IMR-90 (cell line): ENCODE results near the gene SV2B.

ENCODE experiments used
- BHLHE40 ChIP-seq: fragments of 150-350 bp; IDR thresholded peaks from 2 replicates; pipeline ENCODE4 v1.6.1; 2016; ENCODE audit warnings: mild to moderate bottlenecking, low read depth, low read length
- MAFK ChIP-seq: IDR thresholded peaks from 2 replicates; pipeline ENCODE4 v1.6.1; 2012; ENCODE audit warnings: low read depth, low read length, improper control_type of control experiment
- RAD21 ChIP-seq: IDR thresholded peaks from 2 replicates; pipeline ENCODE4 v1.6.1; 2012; ENCODE audit warnings: low read length, improper control_type of control experiment
- RCOR1 ChIP-seq: IDR thresholded peaks from 2 replicates; pipeline ENCODE4 v1.6.1; 2012; ENCODE audit warnings: mild to moderate bottlenecking, low read length, improper control_type of control experiment; ENCODE audit not compliant: insufficient replicate concordance
- RFX5 ChIP-seq: IDR thresholded peaks from 2 replicates; pipeline ENCODE4 v1.8.0; 2012; ENCODE audit warnings: low read depth, mild to moderate bottlenecking, low read length, moderate library complexity
- TF ChIP-seq, protein P1 (sequence below): conservative IDR thresholded peaks from 2 replicates; pipeline ENCODE4 v1.5.1; 2012; ENCODE audit warnings: mild to moderate bottlenecking, low read depth, low read length, improper control_type of control experiment

DNA sequence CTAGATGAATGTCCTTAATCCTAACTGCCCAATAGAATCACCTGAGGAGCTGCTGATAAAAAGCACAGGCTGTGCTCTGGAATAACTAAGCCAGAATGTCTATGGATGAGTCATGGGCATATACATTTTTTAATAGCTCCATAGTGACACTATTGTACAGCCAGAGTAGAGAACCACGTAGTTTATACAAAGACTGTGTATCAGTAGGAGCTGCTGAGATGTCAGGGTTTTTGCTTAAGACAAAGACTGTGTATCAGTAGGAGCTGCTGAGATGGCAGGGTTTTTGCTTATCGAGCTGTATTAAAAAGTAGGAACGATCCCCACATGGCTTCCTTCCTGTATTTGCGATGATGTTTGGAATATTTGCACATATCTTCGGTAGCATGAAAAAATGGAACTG, 137.4 kb downstream of the SV2B start:
- TF ChIP-seq, protein P1, sequence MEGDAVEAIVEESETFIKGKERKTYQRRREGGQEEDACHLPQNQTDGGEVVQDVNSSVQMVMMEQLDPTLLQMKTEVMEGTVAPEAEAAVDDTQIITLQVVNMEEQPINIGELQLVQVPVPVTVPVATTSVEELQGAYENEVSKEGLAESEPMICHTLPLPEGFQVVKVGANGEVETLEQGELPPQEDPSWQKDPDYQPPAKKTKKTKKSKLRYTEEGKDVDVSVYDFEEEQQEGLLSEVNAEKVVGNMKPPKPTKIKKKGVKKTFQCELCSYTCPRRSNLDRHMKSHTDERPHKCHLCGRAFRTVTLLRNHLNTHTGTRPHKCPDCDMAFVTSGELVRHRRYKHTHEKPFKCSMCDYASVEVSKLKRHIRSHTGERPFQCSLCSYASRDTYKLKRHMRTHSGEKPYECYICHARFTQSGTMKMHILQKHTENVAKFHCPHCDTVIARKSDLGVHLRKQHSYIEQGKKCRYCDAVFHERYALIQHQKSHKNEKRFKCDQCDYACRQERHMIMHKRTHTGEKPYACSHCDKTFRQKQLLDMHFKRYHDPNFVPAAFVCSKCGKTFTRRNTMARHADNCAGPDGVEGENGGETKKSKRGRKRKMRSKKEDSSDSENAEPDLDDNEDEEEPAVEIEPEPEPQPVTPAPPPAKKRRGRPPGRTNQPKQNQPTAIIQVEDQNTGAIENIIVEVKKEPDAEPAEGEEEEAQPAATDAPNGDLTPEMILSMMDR, result no peak
- TF ChIP-seq RFX5 (no peak), MAFK (no peak), RAD21 (no peak), BHLHE40 (no peak), RCOR1 (no peak)
